ENCODE results near the gene KLHL6. TPM values are rescaled to one million over a fixed set of nuclear protein-coding genes. Genes with fewer than 3 reads are reported as not detected.
"Not testable (repeated sequence)": the region's sequence is repeated elsewhere in the genome, so short reads cannot be mapped to it uniquely, and the experiment has no call there.

The KLHL6 gene
- total RNA-seq, 1 donor from 2014 or later: not detected

DNA sequence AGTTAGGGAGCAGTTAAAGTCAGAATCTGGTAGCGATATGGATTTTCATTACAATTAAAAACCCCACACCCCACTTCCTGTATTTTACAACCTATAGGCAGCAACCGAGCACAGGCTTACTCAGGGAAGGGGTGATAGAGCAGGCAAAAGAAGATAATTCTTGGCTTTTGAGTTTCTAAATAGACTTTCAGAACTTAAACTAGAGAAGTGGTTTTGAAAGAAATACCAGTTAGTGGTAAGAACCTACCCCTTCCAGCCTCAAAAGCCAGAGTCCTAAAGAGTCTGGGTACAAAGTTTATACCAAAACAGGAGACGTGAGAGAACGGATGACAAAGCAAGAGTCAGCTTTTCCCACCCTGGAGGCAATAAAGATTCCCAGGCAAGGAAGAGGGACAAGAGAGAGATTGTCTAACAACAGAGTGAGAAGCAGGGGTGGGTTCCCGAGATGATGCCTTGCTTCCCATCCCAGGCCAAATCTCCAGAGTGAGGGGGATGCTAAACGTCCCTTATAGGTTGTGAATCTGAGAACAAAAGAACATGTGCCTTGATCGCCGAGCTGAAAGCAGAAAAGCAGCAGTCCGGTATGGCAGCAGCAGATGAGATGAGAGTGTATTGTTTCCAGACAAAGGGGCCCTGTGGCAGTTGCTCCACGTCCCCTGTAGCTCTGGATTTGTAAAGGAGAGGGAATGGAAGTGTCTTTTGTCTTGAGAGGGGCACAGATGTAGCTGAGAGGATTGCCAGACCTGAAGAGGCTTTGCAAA, 36.8 kb downstream of the KLHL6 start:
- H3K36me3 ChIP-seq (ENCODE audit: control insufficient read depth, insufficient read depth, low read length): no peaks in the 10 kb centered on the region
- DNase-seq (ENCODE audit: low read depth): no peak
- no peak overlapping the region for H3K4me3 ChIP-seq (ENCODE audit: low read depth, low read length)
- TF ChIP-seq, protein P1, sequence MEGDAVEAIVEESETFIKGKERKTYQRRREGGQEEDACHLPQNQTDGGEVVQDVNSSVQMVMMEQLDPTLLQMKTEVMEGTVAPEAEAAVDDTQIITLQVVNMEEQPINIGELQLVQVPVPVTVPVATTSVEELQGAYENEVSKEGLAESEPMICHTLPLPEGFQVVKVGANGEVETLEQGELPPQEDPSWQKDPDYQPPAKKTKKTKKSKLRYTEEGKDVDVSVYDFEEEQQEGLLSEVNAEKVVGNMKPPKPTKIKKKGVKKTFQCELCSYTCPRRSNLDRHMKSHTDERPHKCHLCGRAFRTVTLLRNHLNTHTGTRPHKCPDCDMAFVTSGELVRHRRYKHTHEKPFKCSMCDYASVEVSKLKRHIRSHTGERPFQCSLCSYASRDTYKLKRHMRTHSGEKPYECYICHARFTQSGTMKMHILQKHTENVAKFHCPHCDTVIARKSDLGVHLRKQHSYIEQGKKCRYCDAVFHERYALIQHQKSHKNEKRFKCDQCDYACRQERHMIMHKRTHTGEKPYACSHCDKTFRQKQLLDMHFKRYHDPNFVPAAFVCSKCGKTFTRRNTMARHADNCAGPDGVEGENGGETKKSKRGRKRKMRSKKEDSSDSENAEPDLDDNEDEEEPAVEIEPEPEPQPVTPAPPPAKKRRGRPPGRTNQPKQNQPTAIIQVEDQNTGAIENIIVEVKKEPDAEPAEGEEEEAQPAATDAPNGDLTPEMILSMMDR (IDR thresholded peaks at IDR 0.05; ENCODE audit: insufficient read depth, low read length, poor library complexity, severe bottlenecking): no peak
- no peaks in the 10 kb centered on the region for H3K27me3 ChIP-seq (ENCODE audit: control insufficient read depth, insufficient read depth, low read length)

DNA sequence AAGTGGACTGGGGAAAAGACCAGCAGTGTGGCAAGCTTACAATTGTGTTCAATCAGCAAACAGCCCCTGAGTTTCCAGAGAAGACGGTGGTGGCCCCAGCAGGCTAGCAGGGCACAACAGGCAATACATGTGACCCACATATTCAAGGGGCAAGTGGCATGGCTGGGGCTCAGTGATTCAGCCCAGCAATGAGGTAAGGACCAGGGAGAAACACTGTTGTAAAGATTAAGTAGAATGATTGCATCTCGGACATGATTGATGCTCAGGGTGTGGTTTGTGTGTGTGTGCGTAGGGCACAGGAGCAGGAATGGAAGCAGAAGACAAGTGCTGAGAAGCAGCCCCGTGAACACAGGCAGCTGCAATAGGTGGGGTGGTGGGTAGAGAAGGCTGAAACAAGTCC, 37.9 kb downstream of the KLHL6 start:
- TF ChIP-seq, protein P1 (IDR thresholded peaks at IDR 0.05; ENCODE audit: insufficient read depth, low read length, poor library complexity, severe bottlenecking): no peak
- H3K36me3 ChIP-seq (ENCODE audit: control insufficient read depth, insufficient read depth, low read length): no peaks in the 10 kb centered on the region
- H3K27me3 ChIP-seq (ENCODE audit: control insufficient read depth, insufficient read depth, low read length): no peaks in the 10 kb centered on the region
- DNase-seq (ENCODE audit: low read depth): no peak
- H3K4me3 ChIP-seq (ENCODE audit: low read depth, low read length): no peak overlapping the region

GRCh38 chr3:183515968-183516851, 39.3 kb downstream of the KLHL6 start:
- Histone ChIP-seq H3K4me3 (ENCODE audit: low read depth, low read length) (no peak overlapping the region), H3K36me3 (ENCODE audit: control insufficient read depth, insufficient read depth, low read length) (no peaks in the 10 kb centered on the region), H3K27me3 (ENCODE audit: control insufficient read depth, insufficient read depth, low read length) (no peaks in the 10 kb centered on the region)
- TF ChIP-seq, protein P1 (IDR thresholded peaks at IDR 0.05; ENCODE audit: insufficient read depth, low read length, poor library complexity, severe bottlenecking): no peak
- DNase-seq (ENCODE audit: low read depth): no peak

DNA sequence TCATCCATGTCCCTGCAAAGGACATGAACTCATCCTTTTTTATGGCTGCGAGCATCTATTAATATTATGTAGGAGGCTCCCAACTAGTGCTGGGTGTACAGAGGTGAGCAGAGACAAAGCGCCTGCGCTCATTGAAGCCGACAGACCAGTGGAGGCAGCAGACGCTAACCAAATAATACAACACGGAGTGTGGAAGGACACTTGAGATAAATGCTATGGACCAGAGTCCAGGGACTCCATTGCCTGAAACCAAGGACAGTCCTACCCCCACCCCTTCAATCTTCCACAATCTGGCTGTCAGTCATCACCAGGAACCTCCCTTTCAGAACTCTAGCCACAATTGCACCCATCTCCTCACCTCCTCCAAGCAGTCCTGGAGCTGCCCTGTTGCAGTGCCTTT, 41.5 kb downstream of the KLHL6 start:
- Histone ChIP-seq H3K27me3 (ENCODE audit: control insufficient read depth, insufficient read depth, low read length) (no peaks in the 10 kb centered on the region), H3K4me3 (ENCODE audit: low read depth, low read length) (no peak overlapping the region), H3K36me3 (ENCODE audit: control insufficient read depth, insufficient read depth, low read length) (no peaks in the 10 kb centered on the region)
- TF ChIP-seq, protein P1 (IDR thresholded peaks at IDR 0.05; ENCODE audit: insufficient read depth, low read length, poor library complexity, severe bottlenecking): no peak
- no peak for DNase-seq (ENCODE audit: low read depth)

DNA sequence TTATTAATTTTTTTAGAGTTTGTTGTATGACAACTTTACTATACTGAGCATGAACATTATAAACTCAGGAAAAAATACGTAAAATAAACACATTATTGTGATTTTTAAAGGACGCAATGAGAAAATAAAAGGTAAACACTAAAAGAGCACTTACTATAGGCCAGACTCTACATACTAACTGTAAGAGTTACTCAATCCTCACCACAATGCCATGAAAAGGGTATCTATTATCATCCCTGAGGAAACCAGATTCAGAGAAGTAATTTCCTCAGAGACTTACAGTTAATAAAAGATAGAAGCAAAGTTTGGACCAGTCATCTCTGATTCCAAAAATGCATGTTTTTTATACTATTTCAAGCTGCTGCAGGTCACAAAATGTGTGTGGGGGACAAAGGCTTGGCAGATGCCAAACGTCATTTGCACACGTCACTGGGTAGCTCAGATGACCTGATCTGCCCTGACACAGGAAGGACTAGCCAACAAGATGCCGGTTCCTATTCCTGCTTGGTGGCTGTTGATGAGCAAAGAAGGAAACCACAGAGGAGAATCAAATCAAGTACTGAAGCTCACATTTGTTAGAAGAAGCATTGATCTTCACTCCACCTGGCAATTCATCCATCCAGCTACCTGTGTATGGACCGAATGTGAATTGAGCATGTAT, 42.3 kb downstream of the KLHL6 start:
- no peak overlapping the region for H3K4me3 ChIP-seq (ENCODE audit: low read depth, low read length)
- TF ChIP-seq, protein P1 (IDR thresholded peaks at IDR 0.05; ENCODE audit: insufficient read depth, low read length, poor library complexity, severe bottlenecking): no peak
- H3K36me3 ChIP-seq (ENCODE audit: control insufficient read depth, insufficient read depth, low read length): no peaks in the 10 kb centered on the region
- no peak for DNase-seq (ENCODE audit: low read depth)
- H3K27me3 ChIP-seq (ENCODE audit: control insufficient read depth, insufficient read depth, low read length): no peaks in the 10 kb centered on the region

DNA sequence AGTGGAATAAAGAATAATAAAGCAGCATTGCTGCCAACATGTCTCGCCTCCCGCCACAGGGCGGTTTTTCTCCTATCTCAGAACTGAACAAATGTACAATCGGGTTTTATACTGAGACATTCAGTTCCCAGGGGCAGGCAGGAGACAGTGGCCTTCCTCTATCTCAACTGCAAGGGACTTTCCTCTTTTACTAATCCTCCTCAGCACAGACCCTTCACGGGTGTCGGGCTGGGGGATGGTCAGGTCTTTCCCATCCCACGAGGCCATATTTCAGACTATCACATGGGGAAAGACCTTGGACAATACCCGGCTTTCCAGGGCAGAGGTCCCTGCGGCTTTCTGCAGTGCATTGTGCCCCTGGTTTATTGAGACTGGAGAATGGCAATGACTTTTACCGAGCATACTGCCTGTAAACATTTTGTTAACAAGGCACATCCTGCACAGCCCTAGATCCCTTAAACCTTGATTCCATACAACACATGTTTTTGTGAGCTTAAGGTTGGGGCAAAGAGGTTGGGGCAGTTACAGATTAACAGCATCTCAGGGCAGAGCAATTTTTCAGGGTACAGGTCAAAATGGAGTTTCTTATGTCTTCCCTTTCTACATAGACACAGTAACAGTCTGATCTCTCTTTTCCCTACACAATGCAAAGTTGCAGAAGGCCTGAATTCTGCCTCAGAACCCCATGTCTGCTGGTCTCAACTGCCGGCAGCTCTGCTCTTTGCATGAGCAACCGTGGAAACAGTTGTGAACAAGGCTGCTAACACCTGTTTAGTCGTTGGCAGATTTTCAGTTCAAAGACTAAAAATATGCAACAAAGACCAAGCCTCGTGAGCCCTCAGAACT, 44.0 kb downstream of the KLHL6 start:
- DNase-seq (ENCODE audit: low read depth); H3K36me3 ChIP-seq (ENCODE audit: control insufficient read depth, insufficient read depth, low read length); H3K4me3 ChIP-seq (ENCODE audit: low read depth, low read length); H3K27me3 ChIP-seq (ENCODE audit: control insufficient read depth, insufficient read depth, low read length): not testable (repeated sequence)

All from kidney epithelial cell (primary cell).